HepG2 (cell line): Measurements from ENCODE around the gene CALR.

ENCODE experiments used
- KDM1A ChIP-seq: IDR thresholded peaks from 2 replicates; pipeline ENCODE4 v1.6.1; 2016; ENCODE audit warnings: missing compliant biosample characterization
- MXI1 ChIP-seq: IDR thresholded peaks from 3 replicates; pipeline ENCODE4 v1.6.1; 2012; ENCODE audit warnings: low read depth, low read length, inconsistent platforms, borderline replicate concordance
- POLR2AphosphoS2 ChIP-seq: IDR thresholded peaks from 2 replicates; pipeline ENCODE4 v1.6.1; 2011; ENCODE audit warnings: low read depth, low read length, improper control_type of control experiment
- ZBTB33 ChIP-seq: sonication (generic); formaldehyde crosslinking; IDR thresholded peaks from 2 replicates; pipeline ENCODE4 v1.4.0; 2020; ENCODE audit warnings: missing genetic modification reagents
- ZFP36 ChIP-seq: fragments of 150-350 bp; IDR thresholded peaks from 2 replicates; pipeline ENCODE4 v1.6.1; 2018; ENCODE audit warnings: borderline replicate concordance, low read length, low read depth; ENCODE audit not compliant: partially characterized antibody
- ZNF562 ChIP-seq: sonication (generic); formaldehyde crosslinking; IDR thresholded peaks from 2 replicates; pipeline ENCODE4 v1.8.0; 2022; ENCODE audit warnings: missing genetic modification reagents, borderline replicate concordance

- TF ChIP-seq MXI1 (no peak), KDM1A (CRISPR knock-in tag) (no peak), POLR2AphosphoS2 (no peak), ZNF562 (CRISPR knock-in tag) (no peak), ZBTB33 (CRISPR knock-in tag) (no peak), ZFP36 (no peak)
Measured at GRCh38 chr19:12984143-12984627, 45.8 kb downstream of the CALR start.
